HG03066 (cell line): ENCODE measurements around the gene KIF21A.

ENCODE experiments used
- ATAC-seq: cut with Tn5 transposase; IDR thresholded peaks from one replicate; pipeline ENCODE4 v1.9.1; 2021; ENCODE audit warnings: low read depth; ENCODE audit not compliant: unreplicated experiment

The KIF21A gene

GRCh38 chr12:39431797-39432196 is 11.1 kb downstream of the KIF21A start:
- no peak for ATAC-seq

- no peak for ATAC-seq
Observed at GRCh38 chr12:39431002-39431796, 11.7 kb downstream of the KIF21A start.

- ATAC-seq, result no peak
Observed at GRCh38 chr12:39429809-39430208, 13.1 kb downstream of the KIF21A start.

- ATAC-seq, result no peak
Observed at GRCh38 chr12:39427360-39427808, 15.5 kb downstream of the KIF21A start.

GRCh38 chr12:39426636-39427240 is 16.2 kb downstream of the KIF21A start:
- no peak for ATAC-seq

- ATAC-seq, result no peak
Observed at GRCh38 chr12:39420043-39420442, 22.9 kb downstream of the KIF21A start.

- ATAC-seq, result no peak
Observed at GRCh38 chr12:39419471-39419870, 23.4 kb downstream of the KIF21A start.

- no peak for ATAC-seq
Observed at GRCh38 chr12:39417916-39418315, 25.0 kb downstream of the KIF21A start.

- no peak for ATAC-seq
Observed at GRCh38 chr12:39413836-39414771, 28.8 kb downstream of the KIF21A start.

GRCh38 chr12:39412210-39412609 is 30.7 kb downstream of the KIF21A start:
- ATAC-seq, result no peak

- no peak for ATAC-seq
Observed at GRCh38 chr12:39406262-39406661, 36.7 kb downstream of the KIF21A start.

GRCh38 chr12:39405580-39405979 is 37.3 kb downstream of the KIF21A start:
- ATAC-seq, result no peak

GRCh38 chr12:39404000-39404399 is 38.9 kb downstream of the KIF21A start:
- ATAC-seq, result no peak

- ATAC-seq, result no peak
Observed at GRCh38 chr12:39403376-39403775, 39.5 kb downstream of the KIF21A start.

- ATAC-seq, result no peak
Observed at GRCh38 chr12:39402922-39403321, 40.0 kb downstream of the KIF21A start.

GRCh38 chr12:39401459-39401858 is 41.5 kb downstream of the KIF21A start:
- ATAC-seq, result no peak

- ATAC-seq, result no peak
Observed at GRCh38 chr12:39395866-39396265, 47.1 kb downstream of the KIF21A start.

- no peak for ATAC-seq
Observed at GRCh38 chr12:39393890-39394289, 49.0 kb downstream of the KIF21A start.

GRCh38 chr12:39393179-39393578 is 49.7 kb downstream of the KIF21A start:
- ATAC-seq, result no peak

- ATAC-seq, result no peak
Observed at GRCh38 chr12:39392154-39392925, 50.6 kb downstream of the KIF21A start.
